CD4-positive, alpha-beta T cell treated with Interleukin-6 at 100 ng/mL for 8 hours (primary cell): ENCODE results near the gene TBC1D32.
"Not testable (repeated sequence)": the region's sequence is repeated elsewhere in the genome, so short reads cannot be mapped to it uniquely, and the experiment has no call there.

Source experiments
- DNase-seq: peaks from one replicate; pipeline ENCODE4 v3.0.0-alpha.2; 2020; ENCODE audit warnings: mixed read lengths, low spot score

Gene TBC1D32

DNA sequence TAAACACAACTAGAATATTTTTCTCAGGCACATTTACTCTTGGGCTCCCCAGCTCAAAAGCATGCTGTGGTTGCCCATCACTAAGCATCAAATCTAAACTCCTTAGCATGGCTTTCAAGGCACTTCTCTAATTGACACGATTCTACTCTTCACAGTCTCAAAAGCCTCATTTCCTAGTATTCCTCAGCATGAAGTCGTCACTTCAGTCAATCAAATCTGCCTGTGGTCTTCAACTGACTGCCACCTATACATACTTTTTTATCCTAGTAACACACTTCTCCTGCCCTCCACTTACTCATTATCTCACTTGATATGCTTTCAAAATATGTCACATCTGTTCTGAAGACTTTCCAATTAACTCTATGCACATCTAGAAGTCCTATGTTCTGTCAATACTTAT lies 110.3 kb downstream of the TBC1D32 start:
- no peak for DNase-seq

GRCh38 chr6:121223212-121223611 lies 111.1 kb downstream of the TBC1D32 start:
- DNase-seq, result no peak

DNA sequence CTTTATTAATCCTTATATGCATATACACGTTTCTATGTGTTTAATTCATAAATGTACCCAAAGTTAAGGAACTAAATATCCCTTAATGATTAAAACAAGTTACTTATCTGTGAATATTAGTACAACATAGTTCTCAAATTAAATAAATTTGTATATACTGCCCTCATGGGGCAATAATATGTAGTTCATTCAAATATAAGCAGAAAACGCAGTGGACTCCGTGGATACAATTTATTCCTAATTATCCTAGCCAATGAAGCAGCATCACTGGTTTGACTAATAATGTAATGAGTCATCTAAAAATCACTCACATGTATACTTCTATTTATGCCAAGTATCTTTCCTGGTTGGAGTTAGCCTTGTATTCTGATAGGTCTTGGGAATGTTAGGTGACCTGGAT lies 111.6 kb downstream of the TBC1D32 start:
- no peak for DNase-seq

- DNase-seq, result no peak
These were observed 117.4 kb downstream of the TBC1D32 start for GRCh38 chr6:121216928-121217327.

DNA sequence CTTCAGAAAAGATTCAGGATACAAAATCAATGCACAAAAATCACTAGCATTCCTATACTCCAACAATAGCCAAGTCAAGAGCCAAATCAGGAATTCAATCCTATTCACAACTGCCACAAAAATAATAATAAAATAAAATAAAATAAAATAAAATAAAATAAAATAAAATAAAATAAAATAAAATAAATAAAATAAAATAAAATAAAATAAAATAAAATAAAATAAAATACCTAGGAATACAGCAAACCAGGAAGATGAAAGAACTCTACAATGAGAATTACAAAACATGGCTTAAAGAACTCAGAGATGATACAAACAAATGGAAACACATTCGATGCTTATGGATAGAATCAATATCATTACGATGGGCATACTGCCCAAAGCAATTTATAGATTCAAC lies 120.9 kb downstream of the TBC1D32 start:
- not testable (repeated sequence) for DNase-seq

- DNase-seq, result no peak
These were observed 123.3 kb downstream of the TBC1D32 start for GRCh38 chr6:121210943-121211342.

GRCh38 chr6:121205569-121205968 lies 128.7 kb downstream of the TBC1D32 start:
- no peak for DNase-seq

GRCh38 chr6:121201105-121201504 lies 133.2 kb downstream of the TBC1D32 start:
- DNase-seq, result no peak

DNA sequence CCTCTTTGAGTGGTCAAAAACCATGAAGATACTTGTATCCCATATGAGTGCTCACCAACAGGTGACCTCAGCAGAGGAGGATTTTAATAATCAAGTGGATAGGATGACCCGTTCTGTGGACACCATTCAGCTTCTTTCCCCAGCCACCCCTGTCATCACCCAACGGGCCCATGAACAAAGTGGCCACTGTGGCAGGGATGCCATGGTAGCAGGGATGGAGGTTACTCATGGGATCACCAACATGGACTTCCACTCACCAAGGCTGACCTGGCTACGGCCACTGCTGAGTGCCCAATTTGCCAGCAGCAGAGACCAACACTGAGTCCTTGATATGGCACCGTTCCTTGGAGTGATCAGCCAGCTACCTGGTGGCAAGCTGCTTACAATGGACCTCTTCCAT lies 138.2 kb downstream of the TBC1D32 start:
- DNase-seq, result not testable (repeated sequence)

GRCh38 chr6:121190122-121190521 lies 144.2 kb downstream of the TBC1D32 start:
- DNase-seq, result no peak

DNA sequence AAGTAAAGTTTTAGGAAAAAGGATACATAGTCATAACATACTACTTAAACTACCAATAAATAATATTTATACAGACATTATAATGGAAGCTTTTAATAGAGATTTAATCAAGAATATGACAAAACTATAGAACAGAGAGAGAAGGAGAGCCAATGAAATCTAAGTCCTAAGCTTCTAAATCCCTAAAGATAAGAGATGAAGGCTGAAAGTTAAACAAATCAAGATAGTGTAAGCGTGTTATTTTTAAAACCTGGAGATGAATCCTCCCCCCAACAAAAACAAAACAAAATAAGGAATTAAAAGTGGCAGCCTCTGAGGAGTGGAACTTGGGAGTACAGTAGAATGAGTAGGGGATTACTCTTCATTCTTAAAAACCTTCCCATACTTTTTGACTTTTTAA lies 145.9 kb downstream of the TBC1D32 start:
- no peak for DNase-seq

DNA sequence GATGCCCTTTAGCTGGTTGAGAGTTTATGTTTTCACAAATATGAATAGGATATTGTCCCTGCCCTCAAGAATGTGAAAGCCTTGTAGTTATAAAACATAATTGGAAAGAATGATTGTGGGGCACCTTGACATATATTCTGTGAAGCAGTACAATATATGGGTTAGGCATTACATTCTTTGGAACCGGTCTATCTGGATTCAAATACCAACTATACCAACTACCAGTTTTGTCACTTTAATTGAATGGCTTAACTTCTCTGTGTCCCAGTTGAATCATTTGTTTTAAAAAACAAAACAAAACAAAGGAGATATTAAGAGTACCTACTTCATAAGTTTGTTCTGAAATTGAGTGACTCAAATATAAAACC lies 146.5 kb downstream of the TBC1D32 start:
- DNase-seq, result no peak

DNA sequence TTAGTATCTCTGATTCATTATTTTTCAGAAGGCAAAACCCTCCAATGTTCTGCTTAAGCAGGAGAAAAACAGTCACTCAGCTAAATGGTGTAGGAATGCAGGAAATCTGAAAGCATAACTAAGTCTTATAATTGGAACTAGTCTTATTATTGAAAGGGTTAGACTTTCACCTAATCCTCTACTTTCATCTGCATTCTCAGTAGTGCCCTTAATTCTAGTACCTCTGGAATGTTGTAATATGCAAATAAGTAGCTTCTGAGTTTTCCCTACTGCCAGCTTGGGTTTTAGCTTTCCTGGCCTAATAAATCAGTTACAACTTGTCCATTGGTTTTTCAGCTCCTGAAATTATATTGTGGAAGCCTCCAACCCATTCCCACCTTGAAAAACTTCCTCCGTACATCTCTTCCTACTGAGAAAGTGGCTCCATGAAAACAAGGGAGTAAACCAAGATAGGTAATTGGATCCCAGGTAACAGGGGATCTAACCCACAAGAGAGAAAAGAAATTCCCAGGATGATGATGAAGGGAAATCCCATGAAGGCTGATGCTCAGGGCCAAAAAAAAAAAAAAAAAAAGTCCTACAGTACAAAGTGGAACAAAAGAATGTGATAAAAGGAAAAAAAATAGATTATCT lies 147.0 kb downstream of the TBC1D32 start:
- no peak for DNase-seq

DNA sequence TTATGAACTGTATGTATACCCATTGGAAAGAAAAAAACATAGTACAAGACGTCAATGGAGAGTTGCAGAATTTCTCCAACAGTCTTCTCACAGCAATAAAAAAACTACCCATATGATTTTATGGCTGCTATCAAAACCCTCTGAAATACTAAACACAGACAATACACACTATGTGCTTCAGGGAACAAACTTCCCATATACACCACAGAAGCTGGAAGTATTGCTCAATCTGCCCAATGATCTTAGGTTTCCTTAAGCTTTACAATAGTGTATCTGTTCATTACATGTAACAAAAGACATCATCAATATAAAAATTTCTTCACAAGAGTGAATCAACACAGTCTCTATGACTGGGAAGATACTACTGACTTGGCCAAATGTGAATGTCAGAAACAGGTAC lies 150.5 kb downstream of the TBC1D32 start:
- no peak for DNase-seq

GRCh38 chr6:121175827-121176226 lies 158.5 kb downstream of the TBC1D32 start:
- no peak for DNase-seq

GRCh38 chr6:121172451-121172850 lies 161.8 kb downstream of the TBC1D32 start:
- DNase-seq, result not testable (repeated sequence)

- no peak for DNase-seq
These were observed 162.4 kb downstream of the TBC1D32 start for GRCh38 chr6:121171879-121172278.

- no peak for DNase-seq
These were observed 172.4 kb downstream of the TBC1D32 start for GRCh38 chr6:121161886-121162285.

DNA sequence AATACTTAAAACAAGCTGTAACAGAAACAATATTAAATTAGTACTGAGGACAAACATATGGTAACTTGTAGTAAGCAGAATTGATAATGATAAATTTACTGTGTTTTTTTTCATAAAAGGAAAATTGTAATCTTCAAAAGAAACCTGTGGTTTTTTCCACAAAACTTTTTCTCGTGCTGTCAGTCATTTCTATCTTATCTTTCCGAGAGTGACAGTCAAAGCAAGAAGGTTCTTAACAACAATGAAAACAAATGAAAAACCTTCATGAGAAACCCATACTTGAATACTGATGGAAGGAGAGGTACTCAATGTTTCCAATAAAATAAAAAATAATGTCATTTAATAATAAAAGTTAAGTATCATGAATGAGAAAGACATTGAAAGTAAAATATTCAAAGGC lies 174.0 kb downstream of the TBC1D32 start:
- DNase-seq, result no peak

DNA sequence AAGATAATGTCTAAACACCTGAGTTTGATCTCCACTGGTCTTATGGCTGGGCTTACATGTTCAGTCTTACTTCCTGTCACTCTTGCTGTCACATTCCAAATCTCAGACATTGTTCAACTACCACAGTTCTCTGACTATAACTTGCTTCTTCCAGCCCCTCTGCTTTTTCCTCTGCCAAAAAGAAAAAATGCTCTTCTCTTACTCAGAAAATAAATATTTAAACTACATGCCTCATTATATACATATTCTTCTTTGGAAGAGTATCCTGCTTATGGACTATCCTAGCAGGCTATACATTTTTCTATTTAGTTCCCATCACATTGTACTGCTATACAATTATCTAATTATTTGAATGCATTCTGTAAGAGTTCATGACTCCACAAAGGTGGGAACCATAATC lies 175.4 kb downstream of the TBC1D32 start:
- no peak for DNase-seq

DNA sequence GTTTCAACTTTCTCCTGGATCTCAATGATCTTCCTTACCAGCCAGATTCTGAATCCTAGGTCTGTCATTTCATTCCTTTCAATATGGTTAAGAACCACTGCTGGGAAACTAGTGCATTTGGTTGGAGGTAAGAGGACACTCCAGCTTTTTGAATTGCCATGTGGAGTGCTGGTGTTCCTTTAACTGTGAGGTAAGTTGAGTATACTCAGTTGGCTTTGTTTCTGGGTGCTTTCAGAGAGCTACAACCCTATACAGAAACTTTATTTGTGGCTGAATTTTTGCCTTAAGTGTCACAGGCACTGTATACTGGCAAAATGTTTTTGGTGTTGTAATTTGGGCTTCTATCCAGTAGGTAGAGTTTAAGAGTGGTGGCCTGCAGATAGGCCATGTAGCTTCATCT lies 175.8 kb downstream of the TBC1D32 start:
- DNase-seq, result no peak

GRCh38 chr6:121157906-121158305 lies 176.4 kb downstream of the TBC1D32 start:
- no peak for DNase-seq

DNA sequence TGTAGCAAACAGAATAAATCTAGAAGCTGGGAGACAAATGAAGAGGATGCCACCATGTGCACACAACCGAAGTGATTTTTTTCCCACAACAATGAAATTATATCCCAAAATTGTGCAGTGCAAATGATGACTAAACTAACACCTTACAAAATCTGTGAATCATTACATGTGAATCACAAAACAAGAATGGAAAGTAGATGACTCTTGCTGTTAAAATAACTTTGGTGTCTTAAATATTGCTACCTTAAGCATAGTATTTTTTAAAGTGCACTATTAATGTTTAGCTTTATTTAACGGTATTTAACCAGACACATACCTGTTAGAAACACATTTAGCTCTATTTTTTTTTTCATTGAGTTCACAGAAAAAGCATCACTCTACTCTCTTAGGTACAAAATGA lies 190.8 kb downstream of the TBC1D32 start:
- no peak for DNase-seq

GRCh38 chr6:121142093-121142492 lies 192.2 kb downstream of the TBC1D32 start:
- no peak for DNase-seq

DNA sequence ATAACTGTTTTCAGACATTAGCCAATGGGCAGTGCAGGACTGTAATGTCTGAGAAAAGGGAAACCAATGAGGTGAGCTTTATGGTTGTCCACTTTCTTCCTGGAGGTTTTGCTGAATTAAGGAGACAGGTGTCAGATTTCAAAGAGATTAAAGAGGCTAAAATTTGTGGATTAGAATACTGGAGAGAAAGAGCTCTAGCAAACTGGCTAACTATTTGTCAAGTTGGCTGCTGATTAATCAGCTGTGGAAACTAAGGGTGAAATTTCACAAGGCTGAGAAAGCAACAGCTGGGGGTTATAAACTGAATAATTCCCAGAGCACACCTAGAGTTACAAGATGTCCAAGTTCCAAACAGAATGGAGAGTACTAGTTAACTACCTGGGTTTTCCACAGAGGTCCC lies 198.9 kb downstream of the TBC1D32 start:
- DNase-seq, result no peak
